Fibroblast of the conjunctiva (primary cell): ENCODE measurements around the gene PTPN3.

Experiments used
- DNase-seq: peaks from one replicate; pipeline ENCODE4 v3.0.0-alpha.2; 2010; ENCODE audit warnings: low read depth

The PTPN3 gene

GRCh38 chr9:109506097-109506712 lies 8.1 kb upstream of the PTPN3 start:
- no peak for DNase-seq

- no peak for DNase-seq
Observed at GRCh38 chr9:109504689-109505088, 6.6 kb upstream of the PTPN3 start.

- DNase-seq: no peak
Observed at GRCh38 chr9:109500421-109500974, 2.4 kb upstream of the PTPN3 start.

- DNase-seq: no peak
Observed at GRCh38 chr9:109499631-109500410, 1.7 kb upstream of the PTPN3 start.

GRCh38 chr9:109499093-109499630 lies 1.1 kb upstream of the PTPN3 start:
- no peak for DNase-seq

- DNase-seq: no peak
Observed at GRCh38 chr9:109497226-109498153, 617 bp downstream of the PTPN3 start.

- DNase-seq: no peak
Observed at GRCh38 chr9:109496841-109497225, 1.3 kb downstream of the PTPN3 start.

GRCh38 chr9:109496218-109496617 lies 1.9 kb downstream of the PTPN3 start:
- DNase-seq: no peak

GRCh38 chr9:109493648-109494047 lies 4.5 kb downstream of the PTPN3 start:
- DNase-seq: no peak

GRCh38 chr9:109491590-109491989 lies 6.5 kb downstream of the PTPN3 start:
- no peak for DNase-seq

GRCh38 chr9:109488791-109489492 lies 9.2 kb downstream of the PTPN3 start:
- no peak for DNase-seq

- no peak for DNase-seq
Observed at GRCh38 chr9:109488351-109488750, 9.8 kb downstream of the PTPN3 start.

- no peak for DNase-seq
Observed at GRCh38 chr9:109487247-109487646, 10.9 kb downstream of the PTPN3 start.

- DNase-seq: no peak
Observed at GRCh38 chr9:109483744-109484429, 14.2 kb downstream of the PTPN3 start.

GRCh38 chr9:109482391-109482916 lies 15.7 kb downstream of the PTPN3 start:
- DNase-seq: no peak

GRCh38 chr9:109481856-109482255 lies 16.3 kb downstream of the PTPN3 start:
- no peak for DNase-seq

- DNase-seq: no peak
Observed at GRCh38 chr9:109479822-109480221, 18.3 kb downstream of the PTPN3 start.

- DNase-seq: no peak
Observed at GRCh38 chr9:109478665-109479380, 19.3 kb downstream of the PTPN3 start.

GRCh38 chr9:109478051-109478563 lies 20.0 kb downstream of the PTPN3 start:
- DNase-seq: no peak
